Epidermal melanocyte (primary cell): ENCODE data around the gene RTL1.

Experiments
- DNase-seq: peaks from one replicate; pipeline ENCODE4 v3.0.0; 2011; ENCODE audit warnings: low spot score; ENCODE audit not compliant: insufficient read length

RTL1 gene

DNA sequence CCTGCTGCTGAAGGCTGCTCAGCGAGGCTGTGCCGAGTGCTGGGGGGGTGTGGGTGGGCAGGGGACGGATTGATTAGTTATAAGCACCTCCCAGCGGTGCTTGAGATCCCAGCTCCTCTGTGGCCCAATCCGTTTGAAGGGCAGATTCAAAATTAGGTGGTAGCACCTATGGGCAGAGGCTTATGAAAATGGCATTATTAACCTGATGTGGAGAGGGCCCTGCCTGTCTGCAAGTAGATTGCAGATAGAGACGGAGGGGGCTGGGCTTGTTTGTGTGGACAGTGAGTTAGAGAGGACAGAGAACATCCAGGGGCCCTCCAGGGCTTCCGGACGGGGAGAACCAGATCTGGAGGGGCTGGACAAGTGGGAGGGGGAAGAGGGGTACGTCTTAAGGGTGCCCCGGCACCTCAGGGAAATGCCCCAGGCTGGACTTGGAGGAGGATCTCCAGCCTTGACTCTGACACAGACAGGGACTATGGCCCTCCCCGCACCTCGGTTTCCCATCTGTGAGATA is at the start of gene RTL1:
RTL1 (minus strand) TSS at position 51 of the 514 bp plus-strand sequence. CDS start 18,934 bp downstream, outside the sequence.
- DNase-seq = no peak

DNA sequence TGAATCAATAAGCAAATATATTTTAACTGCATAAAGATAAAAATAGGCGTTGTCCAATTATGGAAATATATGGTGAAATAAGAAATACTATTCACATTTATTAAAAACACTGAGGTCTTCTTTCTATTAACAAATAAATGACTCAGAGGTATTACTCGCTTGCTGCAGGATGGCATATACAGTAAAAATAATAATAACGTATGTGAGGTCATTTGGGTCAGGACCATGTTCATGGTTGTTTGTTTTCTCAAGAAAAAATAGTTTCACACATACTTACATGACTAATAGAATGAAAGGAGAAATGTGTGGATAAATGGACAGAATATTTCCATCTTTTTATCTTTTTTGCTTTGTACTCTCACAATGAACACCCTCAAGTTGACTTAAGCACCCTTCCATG is 46.5 kb upstream of the RTL1 start:
- DNase-seq = no peak

DNA sequence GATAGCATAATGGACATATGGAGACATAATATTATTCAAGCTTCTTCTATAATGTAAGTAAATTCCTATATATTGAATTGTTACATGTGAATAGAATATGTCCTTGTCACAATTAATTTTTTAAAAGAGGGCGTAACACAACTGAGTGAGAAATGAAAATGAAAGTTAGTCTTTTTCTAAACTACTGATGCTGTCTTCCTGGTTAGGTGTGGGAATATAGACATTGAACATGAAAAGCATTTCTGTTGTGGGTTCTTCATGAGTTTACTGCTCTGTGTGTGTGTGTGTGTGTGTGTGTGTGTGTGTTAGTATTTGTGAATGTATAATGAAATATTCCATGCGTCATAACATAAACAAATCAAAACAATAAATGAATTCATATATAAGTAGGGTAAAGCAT is 40.5 kb upstream of the RTL1 start:
- DNase-seq = no peak

DNA sequence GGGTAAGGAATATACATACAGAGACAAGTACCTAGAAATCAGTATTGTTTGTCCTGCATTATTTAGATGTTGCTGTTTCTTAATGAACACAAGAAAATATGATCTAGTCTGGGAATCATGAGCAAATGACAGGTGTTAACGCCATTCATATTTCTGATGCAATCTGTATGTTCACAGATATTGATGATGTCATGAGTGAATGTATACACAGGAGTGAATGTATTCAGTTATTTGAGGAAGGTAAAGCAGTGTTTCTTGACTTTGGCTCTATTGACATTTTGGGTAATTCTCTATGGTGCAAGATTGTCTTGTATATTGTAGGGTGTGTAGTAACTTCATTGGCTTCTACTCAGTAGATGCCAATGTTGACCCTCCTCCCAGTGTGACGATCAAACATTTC is 26.7 kb upstream of the RTL1 start:
- no peak for DNase-seq

DNA sequence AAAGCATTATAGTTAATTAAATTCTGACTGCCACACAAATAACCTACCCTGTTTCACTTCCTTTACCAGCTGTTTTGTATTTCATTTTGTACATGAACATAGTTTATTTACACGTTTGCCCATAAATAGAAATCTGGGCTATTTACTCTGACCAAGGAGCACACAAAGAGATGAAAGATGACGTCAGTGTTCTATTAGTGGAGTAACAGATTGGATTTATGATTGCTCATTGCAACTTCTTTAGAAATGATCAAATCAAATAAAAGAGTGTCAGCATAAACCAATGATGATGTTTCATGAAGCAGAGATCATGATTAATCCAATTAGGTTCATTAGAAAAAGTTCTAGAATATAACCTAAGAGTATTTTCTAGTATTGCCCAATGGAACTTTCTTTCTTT is 12.0 kb upstream of the RTL1 start:
- no peak for DNase-seq

DNA sequence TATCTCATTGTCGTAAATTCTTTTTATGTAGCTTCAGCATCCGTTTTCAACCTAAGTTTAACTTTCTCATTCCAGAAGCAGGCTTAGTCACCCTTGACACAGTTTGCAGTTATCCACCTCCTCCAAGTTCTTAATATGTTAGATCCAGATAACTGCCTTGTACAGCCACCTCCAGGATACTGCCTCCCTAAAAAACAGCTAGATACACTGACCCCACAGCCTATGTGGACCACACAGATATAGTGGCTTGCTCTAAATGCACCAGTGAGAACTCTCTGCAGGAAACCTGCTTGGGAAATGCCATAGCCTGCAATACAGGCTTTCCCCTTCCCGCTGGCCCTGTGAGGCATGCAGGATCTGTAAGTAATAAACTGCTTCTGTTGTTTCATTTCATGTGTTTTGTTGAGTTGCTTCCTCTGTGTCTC is 11.1 kb upstream of the RTL1 start:
- no peak for DNase-seq

DNA sequence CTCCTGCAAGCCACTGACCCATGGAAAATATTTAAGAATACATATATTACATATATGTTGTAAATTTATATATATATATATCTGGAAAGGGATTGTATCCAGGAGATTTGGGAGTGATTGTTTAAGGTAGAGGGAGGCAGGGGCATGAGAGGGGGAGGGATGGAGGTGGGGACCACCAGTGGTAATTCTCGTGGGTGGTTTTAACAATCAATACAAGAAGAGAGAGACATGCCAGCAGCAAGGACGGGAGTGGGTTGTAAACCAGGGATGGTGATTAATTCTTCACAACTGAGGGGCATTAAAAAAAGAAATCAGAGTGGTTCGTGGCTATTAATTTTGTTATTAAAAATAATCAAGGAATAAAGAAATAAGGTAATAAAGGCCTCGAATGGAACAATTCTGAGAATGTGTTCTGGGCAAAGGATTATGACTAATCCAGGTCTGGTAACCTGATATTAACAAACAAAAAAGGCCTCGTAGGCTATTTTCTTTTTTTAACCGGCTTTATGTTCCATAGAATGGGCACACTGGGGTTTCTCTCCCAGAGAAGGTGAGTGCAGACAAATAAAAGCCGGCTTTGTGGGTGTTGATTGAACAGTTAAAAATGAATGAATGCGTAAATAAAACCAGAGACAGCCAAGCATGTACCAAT is 8.3 kb upstream of the RTL1 start:
- no peak for DNase-seq

DNA sequence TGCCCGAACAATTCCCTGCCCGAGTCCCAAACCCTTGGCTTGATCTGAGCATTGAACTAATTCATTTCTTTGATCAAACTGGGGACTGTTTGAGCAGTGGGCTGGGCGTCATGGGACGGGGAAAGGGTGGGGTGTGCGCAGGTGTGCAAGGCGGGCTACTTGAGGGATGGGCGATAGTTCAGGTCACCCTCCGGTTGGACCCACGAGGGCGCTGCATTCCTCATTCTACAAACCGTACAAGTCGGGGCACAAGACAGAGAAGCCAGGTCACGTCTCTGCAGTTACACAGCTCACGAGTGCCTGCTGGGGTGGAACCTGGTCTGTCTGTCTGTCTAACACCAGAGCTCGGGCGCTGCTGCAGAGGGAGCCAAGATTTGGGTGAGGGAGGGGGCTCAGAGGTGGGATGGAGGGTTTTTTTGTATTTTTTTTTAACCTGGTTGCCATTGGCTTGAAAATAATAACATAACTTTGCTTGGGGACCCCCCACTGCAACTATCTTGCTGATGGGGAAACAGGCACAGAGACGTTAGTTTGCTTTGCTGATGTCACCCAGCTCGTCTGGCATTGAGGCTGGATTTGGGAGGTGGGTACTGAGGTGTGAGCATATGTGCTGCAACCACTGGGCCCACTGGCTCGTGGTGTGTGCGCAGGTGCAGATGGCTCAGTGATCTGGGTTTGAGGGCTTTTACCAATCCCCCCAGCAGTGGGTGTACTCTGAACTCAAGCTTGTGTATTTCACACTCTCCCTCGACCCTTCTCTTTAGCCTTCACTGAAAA is 7.6 kb upstream of the RTL1 start:
- DNase-seq = no peak

DNA sequence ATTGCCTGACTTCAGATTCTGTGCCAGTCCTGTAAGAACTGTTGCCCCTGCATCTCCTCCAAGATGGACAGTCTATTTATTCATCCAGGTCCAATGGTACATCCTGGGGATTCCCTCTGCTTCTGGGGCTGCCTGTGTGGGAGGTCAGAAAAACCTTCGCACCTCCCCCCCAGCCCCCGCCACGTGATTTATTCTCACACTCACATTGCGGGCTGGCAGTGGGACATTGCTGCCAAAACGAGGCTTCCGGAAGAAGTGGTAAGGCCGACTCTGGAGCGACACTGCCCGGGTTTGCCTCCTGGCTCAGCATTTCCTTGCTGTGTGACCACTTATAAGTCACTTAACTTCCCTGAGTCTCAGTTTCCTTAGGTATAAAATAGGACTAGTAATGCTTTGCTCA is 5.9 kb upstream of the RTL1 start:
- no peak for DNase-seq

DNA sequence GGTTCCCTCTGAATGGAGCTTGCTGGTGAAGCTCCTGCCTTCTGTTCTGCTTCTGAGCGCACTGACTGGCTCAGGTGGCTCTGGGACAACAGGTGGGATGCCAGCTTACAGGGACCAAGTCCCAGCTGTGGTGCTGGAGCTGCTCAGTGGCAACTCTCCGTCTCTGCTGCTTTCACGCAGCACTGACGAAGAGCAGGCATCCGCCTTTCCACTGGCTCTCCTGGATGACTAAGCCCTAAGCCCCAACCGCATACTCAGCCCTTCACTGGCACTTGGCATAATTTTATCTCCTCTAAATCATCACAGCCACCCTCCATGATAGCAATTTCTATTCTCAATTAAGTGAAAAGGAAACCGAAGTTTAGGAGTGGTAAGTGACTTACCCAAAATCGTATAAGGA is 3.7 kb upstream of the RTL1 start:
- no peak for DNase-seq

DNA sequence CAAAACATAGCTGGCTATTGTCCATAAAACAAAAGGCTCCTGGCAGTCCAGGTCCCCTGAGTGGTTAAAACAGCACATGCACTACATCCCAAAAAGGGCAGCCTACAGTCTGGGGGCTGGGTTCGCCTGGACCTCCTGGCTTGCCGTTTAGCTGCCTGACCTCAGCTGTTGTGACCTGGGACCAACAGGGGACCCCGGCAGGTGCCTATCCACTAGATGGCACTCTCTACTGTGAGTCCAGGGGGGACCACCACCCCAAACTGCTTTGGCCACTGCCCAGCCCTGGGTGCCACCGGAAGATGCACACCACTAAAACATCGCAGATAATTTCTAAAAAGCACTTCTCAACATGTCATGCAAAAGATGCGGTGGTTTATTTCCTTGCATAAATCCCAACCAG is 2.9 kb upstream of the RTL1 start:
- no peak for DNase-seq

DNA sequence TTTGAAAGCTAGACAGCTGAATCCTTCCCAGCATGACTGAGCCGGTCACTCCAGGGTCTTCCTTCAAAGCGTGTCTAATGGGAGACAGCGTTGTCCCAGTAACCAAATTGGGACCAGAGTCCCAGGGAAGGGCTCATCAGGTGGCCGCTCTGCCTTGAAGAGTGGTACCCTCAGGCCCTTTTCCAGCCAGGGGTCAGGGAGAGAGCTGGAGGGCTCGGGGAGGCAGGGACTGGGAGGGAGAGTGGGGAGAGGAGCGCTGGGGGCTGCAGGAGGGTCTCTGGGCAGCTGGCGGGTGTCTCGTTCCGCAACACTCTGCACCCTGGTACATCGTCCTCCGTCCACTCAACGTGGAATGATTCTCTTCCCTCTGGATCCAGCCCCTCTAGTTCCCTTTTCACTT is 1.6 kb upstream of the RTL1 start:
- no peak for DNase-seq

DNA sequence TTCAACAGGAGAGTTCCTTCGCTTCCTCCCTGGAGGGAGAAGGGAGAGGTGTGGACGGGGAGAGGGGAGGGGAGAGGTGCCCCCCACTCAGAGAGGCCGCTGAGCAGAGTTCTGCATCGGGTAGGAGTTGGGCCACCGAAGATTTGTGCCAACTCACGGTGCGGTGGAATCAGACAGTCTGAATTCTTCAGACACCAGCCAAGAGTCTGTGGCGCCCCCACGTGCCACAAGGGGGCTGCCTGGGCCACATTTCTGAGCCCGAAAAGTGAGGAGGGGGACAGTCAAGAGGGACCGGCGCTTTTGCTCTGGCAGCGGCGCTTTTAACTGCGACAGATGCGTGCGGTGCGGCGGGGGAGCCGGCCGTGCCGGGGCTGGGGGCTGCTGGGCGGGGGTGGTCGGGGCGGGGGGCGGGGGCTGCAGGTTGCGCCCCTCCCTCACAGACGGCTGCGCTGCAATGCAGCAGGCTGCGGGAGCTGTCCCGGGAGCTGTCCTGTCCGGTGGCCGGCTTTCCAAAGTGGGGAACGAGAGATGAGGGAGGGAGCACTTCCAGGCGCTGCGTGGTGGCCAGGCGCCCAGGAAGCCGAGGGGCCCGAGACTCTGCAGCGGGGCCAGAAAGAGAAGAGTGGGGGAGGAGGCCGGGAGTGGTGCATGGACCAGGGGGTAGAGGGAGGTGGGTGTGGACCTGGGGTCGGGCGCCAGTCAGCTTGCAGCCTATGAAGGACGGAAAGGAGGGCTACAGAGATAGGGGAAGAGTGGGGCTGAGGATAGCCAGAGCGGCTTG is 975 bp upstream of the RTL1 start:
- no peak for DNase-seq

DNA sequence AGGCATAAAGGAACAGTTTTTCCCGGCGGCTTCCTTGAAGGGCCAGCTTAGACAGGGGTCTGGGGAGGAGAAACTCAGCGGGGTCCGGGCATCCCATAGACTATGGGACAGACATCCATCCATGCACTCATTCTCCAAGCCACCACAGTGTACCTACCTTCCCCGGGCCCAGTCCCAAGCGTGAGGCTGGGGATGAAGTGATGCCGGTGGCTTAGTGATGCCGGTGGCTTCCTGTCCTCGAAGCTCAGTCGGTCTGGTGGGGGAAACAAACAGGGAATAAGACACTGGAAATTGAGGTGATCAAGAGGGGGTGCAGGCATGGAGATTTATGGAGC is 421 bp downstream of the RTL1 start:
- no peak for DNase-seq

DNA sequence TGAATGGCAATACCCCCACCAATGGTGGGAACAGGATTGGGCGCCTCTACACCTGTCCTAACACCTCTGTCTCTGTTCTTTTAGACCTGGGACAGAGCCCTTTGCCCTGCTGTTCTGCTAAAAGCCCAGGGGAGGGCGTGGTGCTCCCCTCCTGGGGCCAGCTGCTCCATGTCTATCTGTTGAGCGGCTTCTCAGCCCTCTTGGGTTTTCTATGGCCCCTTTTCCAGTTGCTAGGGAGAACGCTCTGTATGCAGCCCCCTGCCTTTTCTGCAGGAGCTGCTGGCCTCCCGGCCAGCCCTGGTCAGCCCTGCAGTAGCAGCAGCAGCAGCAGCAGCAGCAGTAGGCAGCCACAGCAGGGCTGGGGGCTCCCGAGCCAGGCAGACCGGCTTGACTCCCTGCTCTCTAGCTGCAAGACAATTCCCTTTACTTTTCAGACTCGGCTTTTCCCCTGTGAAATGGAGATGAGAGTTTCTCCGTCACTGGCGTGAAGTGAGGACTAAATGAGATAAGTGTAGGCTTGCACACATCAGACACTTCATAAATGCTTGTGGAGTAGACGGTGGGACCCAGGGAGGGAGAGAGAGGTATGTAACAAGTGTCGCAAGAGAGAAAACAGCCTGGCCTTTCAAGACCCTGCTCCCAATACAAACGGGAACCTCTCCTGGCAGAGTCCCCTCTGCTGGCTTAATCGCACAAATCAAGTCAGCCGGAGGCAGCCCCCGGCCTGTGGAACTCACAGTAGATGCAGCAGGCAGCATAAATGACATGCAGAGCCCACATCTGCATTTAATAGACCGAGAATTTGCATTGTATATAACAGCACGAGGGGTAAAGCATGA is 1.0 kb downstream of the RTL1 start:
- no peak for DNase-seq

DNA sequence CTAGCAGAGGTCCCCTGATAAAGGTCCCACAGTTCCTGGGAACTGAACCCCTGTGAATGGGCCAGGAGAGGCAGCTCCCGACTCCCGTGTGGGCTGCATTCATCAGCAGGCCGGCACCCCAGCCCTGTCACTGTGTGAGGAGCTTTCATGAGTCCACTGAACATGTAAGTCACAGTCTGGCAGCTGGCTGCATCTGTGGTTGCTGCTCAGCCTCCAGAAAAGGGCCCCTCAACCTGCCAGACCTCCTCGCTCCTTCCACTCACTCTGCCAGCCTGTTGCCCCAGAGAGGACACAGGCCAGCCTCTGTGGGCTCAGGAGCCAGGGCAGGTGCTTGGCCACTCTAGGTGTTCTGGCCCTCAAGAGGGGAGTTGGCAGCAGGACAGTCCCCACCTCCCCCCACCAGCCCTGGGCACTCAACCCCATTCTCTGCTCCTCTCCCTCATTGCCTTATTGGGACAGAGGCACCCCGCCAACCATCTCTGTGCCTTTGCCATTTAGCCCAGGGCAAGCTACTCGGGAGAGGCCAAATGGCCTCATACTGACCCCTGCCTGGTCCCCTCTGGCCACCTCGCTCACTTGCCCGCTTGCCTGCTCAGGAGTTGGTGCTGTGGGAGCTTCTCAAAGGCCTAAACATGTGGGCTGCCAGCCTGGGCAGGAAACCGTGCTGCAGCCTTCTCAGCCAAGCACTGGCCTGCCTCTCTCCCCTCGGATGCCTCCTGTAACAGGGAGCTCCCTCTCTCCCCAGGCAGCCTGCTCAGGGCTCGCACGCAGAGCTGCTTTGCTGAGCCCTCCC is 1.9 kb downstream of the RTL1 start:
- no peak for DNase-seq

DNA sequence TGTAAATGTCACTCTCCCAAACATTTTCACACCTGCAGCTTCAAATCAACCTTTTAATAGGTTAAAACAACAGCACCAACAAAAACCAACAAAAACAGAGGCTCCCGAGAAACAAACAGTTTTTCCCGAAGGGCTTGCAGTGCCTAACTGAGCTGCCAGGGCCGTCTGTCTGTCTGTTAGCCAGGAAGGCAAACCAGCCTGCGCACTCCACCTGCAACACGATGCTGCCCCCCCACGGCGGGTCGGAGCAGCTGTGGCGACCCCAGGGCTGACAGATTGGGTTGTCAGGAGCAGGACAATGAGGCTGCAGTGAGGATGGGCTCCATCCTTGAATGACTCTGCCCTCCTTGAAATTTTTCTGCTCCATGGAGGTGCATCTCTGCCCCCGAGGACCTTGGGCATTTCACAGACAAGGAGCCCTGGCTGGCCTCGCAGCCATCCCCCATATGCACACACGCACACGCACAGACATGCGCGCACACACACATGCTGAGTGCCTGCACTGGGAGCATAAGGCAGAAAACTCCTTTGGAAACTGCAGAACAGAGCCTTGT is 2.6 kb downstream of the RTL1 start:
- DNase-seq = no peak

DNA sequence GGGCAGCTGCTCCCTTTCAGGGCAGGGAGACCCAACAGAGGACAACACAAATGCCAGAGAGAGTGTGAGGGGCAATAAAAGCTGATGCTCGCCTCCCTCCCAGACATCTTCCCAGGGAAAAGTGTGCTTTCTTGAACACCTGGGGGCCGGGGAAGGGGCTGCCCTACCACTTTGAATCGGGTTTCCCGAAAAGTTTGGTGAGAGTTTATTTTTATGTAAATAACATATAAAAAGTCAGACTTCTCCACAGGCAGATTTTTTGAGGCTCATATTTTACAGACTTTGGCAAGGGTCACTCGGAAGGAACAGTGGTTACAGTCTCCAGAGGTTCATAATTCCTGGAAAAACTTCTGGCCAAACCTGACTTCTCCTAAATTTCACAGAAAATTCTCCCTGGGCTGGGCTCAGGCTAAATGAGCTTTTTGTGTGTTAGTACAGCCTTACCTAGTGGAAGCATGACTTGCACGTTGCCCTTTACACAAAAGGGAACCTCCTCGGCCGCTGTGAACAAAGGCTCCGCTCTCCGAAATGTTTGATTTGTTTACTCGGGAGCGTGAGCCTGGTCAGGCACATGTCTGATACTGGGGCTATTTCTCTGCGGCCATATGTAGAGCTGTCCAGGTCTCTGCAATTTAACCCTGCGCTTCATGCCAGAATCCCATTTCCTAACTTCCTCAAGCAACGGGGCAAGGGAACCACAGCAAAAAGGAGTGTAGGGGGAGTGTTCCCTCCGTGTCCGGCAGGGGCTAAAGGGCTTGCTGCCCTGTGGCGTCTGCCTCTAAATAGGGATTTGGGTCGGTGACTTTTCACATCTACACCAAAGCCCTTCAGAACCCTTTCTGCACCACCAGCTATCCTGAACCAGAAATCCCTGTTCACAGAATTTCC is 3.4 kb downstream of the RTL1 start:
- no peak for DNase-seq
